Activated CD4-positive, alpha-beta memory T cell treated with anti-CD3 and anti-CD28 coated beads for 36 hours (primary cell): Measurements from ENCODE around the gene MRTFB. TPM values are rescaled to one million over a fixed set of nuclear protein-coding genes. Genes with fewer than 3 reads are reported as not detected.

ENCODE experiments used
- CTCF ChIA-PET: fragments of 350-600 bp; sonication (Branson Sonifier 250); formaldehyde crosslinking; loops from one replicate; lab custom pipeline; 2021; ENCODE audit warnings: antibody characterized with exemption, inconsistent platforms; lab: Charles Lee
- POLR2A ChIA-PET: fragments of 350-600 bp; sonication (Branson Sonifier 250); formaldehyde crosslinking; loops from one replicate; lab custom pipeline; 2021; ENCODE audit warnings: antibody characterized with exemption; lab: Charles Lee
- DNase-seq: peaks from one replicate; pipeline ENCODE4 v3.0.0-alpha.2; 2020
- H3K27ac Mint-ChIP-seq: one replicate; pipeline ENCODE4 v1.8.0; 2021; ENCODE audit warnings: mixed read lengths
- H3K27me3 Mint-ChIP-seq: one replicate; pipeline ENCODE4 v1.8.0; 2021; ENCODE audit warnings: mixed read lengths
- H3K36me3 Mint-ChIP-seq: one replicate; pipeline ENCODE4 v1.8.0; 2021; ENCODE audit warnings: mixed read lengths
- H3K4me1 Mint-ChIP-seq: one replicate; pipeline ENCODE4 v1.8.0; 2021; ENCODE audit warnings: low read depth, mixed read lengths
- H3K4me3 Mint-ChIP-seq: one replicate; pipeline ENCODE4 v1.8.0; 2021; ENCODE audit warnings: mild to moderate bottlenecking, mixed read lengths
- H3K9me3 Mint-ChIP-seq: one replicate; pipeline ENCODE4 v1.8.0; 2021; ENCODE audit warnings: mixed read lengths
- intact Hi-C: fragments of 100-400 bp; cut with micrococcal nuclease; formaldehyde crosslinking; loops from one replicate; pipeline ENCODE4 v1.15.1; 2023
- total RNA-seq, 2 experiments: library from RNA; stranded (reverse); gene quantifications; one replicate each; pipeline ENCODE4 v1.2.3, GENCODE V29; 2021

The MRTFB gene
- total RNA-seq, 2 experiments from 2014 or later: 8.8 to 9.7 TPM

GRCh38 chr16:14202095-14202494 lies 131.0 kb downstream of the MRTFB start:
- no peaks in the 10 kb centered on the region for H3K27me3 Mint-ChIP-seq
- peaks cover 7% of the 10 kb centered on the region for H3K4me1 Mint-ChIP-seq
- no peak for DNase-seq
- intact Hi-C loops: no loop called here
- ChIA-PET POLR2A (no interaction called here), CTCF (interaction anchor here (1.0 kb wide), 1 partner anchor 15 kb away, joined by 3 read pairs; no protein-coding TSS in a partner anchor)
- H3K4me3 Mint-ChIP-seq: no peak overlapping the region
- no peaks in the 10 kb centered on the region for H3K9me3 Mint-ChIP-seq
- peaks cover 1% of the 10 kb centered on the region for H3K36me3 Mint-ChIP-seq
- H3K27ac Mint-ChIP-seq: no peak overlapping the region

GRCh38 chr16:14202697-14203096 lies 131.6 kb downstream of the MRTFB start:
- H3K27ac Mint-ChIP-seq: no peak overlapping the region
- H3K4me1 Mint-ChIP-seq: peaks cover 6% of the 10 kb centered on the region
- POLR2A ChIA-PET: no interaction called here
- no peaks in the 10 kb centered on the region for H3K36me3 Mint-ChIP-seq
- H3K27me3 Mint-ChIP-seq: no peaks in the 10 kb centered on the region
- no peaks in the 10 kb centered on the region for H3K9me3 Mint-ChIP-seq
- CTCF ChIA-PET: no interaction called here
- DNase-seq: no peak
- intact Hi-C loops: no loop called here
- no peak overlapping the region for H3K4me3 Mint-ChIP-seq

GRCh38 chr16:14203166-14203565 lies 132.0 kb downstream of the MRTFB start:
- POLR2A ChIA-PET: no interaction called here
- H3K9me3 Mint-ChIP-seq: no peaks in the 10 kb centered on the region
- intact Hi-C loops: no loop called here
- H3K27me3 Mint-ChIP-seq: no peaks in the 10 kb centered on the region
- CTCF ChIA-PET: no interaction called here
- H3K4me1 Mint-ChIP-seq: peaks cover 6% of the 10 kb centered on the region
- DNase-seq: no peak
- no peak overlapping the region for H3K27ac Mint-ChIP-seq
- no peaks in the 10 kb centered on the region for H3K36me3 Mint-ChIP-seq
- H3K4me3 Mint-ChIP-seq: no peak overlapping the region

- CTCF ChIA-PET: no interaction called here
Observed at GRCh38 chr16:14205666-14206065, 134.5 kb downstream of the MRTFB start.

GRCh38 chr16:14211856-14212543 lies 140.9 kb downstream of the MRTFB start:
- H3K27me3 Mint-ChIP-seq: no peaks in the 10 kb centered on the region
- peaks cover 11% of the 10 kb centered on the region for H3K36me3 Mint-ChIP-seq
- H3K4me1 Mint-ChIP-seq: no peaks in the 10 kb centered on the region
- no peak overlapping the region for H3K4me3 Mint-ChIP-seq
- H3K27ac Mint-ChIP-seq: no peak overlapping the region
- POLR2A ChIA-PET: no interaction called here
- no peaks in the 10 kb centered on the region for H3K9me3 Mint-ChIP-seq
- intact Hi-C loops: no loop called here
- CTCF ChIA-PET: no interaction called here
- DNase-seq: no peak

More at GRCh38 chr16:14205666-14206065, 134.5 kb downstream of the MRTFB start:
- intact Hi-C loops: no loop called here
- POLR2A ChIA-PET: no interaction called here
- Mint-ChIP-seq H3K27ac (no peak overlapping the region), H3K27me3 (no peaks in the 10 kb centered on the region), H3K36me3 (no peaks in the 10 kb centered on the region), H3K9me3 (no peaks in the 10 kb centered on the region), H3K4me3 (no peak overlapping the region), H3K4me1 (peaks cover 6% of the 10 kb centered on the region)
- peak; percentile 22 for DNase-seq

- peaks cover 22% of the 10 kb centered on the region for H3K36me3 Mint-ChIP-seq
- no peak overlapping the region for H3K27ac Mint-ChIP-seq
- no peak for DNase-seq
- H3K4me1 Mint-ChIP-seq: no peaks in the 10 kb centered on the region
- CTCF ChIA-PET: no interaction called here
- H3K9me3 Mint-ChIP-seq: no peaks in the 10 kb centered on the region
- H3K4me3 Mint-ChIP-seq: no peak overlapping the region
- POLR2A ChIA-PET: no interaction called here
- intact Hi-C loops: no loop called here
- H3K27me3 Mint-ChIP-seq: no peaks in the 10 kb centered on the region
Observed at GRCh38 chr16:14215941-14216340, 144.8 kb downstream of the MRTFB start.

- ChIA-PET CTCF (no interaction called here), POLR2A (no interaction called here)
- H3K9me3 Mint-ChIP-seq: no peaks in the 10 kb centered on the region
- DNase-seq: no peak
- H3K4me1 Mint-ChIP-seq: no peaks in the 10 kb centered on the region
- H3K27me3 Mint-ChIP-seq: no peaks in the 10 kb centered on the region
- intact Hi-C loops: no loop called here
- no peak overlapping the region for H3K27ac Mint-ChIP-seq
- peaks cover 37% of the 10 kb centered on the region for H3K36me3 Mint-ChIP-seq
- H3K4me3 Mint-ChIP-seq: no peak overlapping the region
Observed at GRCh38 chr16:14219983-14220382, 148.9 kb downstream of the MRTFB start.

GRCh38 chr16:14223632-14224031 lies 152.5 kb downstream of the MRTFB start:
- Mint-ChIP-seq H3K9me3 (no peaks in the 10 kb centered on the region), H3K4me1 (no peaks in the 10 kb centered on the region), H3K36me3 (peaks cover 31% of the 10 kb centered on the region), H3K27me3 (no peaks in the 10 kb centered on the region), H3K4me3 (no peak overlapping the region), H3K27ac (no peak overlapping the region)
- no peak for DNase-seq
- intact Hi-C loops: no loop called here
- ChIA-PET CTCF (no interaction called here), POLR2A (no interaction called here)

- Mint-ChIP-seq H3K27me3 (no peaks in the 10 kb centered on the region), H3K4me3 (no peak overlapping the region), H3K4me1 (no peaks in the 10 kb centered on the region), H3K9me3 (no peaks in the 10 kb centered on the region), H3K27ac (no peak overlapping the region), H3K36me3 (peaks cover 30% of the 10 kb centered on the region)
- POLR2A ChIA-PET: no interaction called here
- intact Hi-C loops: no loop called here
- CTCF ChIA-PET: no interaction called here
- DNase-seq: no peak
Observed at GRCh38 chr16:14225457-14225856, 154.3 kb downstream of the MRTFB start.

- Mint-ChIP-seq H3K4me1 (no peaks in the 10 kb centered on the region), H3K27me3 (no peaks in the 10 kb centered on the region), H3K4me3 (no peak overlapping the region), H3K9me3 (no peaks in the 10 kb centered on the region), H3K36me3 (peaks cover 7% of the 10 kb centered on the region), H3K27ac (no peak overlapping the region)
- no peak for DNase-seq
- intact Hi-C loops: no loop called here
- CTCF ChIA-PET: interaction anchor here (0.7 to 1.2 kb wide), 2 partner anchors 11 to 69 kb away, joined by 3 read pairs; no protein-coding TSS in a partner anchor
- POLR2A ChIA-PET: no interaction called here
Observed at GRCh38 chr16:14232106-14232864, 161.2 kb downstream of the MRTFB start.

GRCh38 chr16:14236401-14236800 lies 165.3 kb downstream of the MRTFB start:
- POLR2A ChIA-PET: no interaction called here
- intact Hi-C loops: no loop called here
- DNase-seq: no peak
- no peaks in the 10 kb centered on the region for H3K27me3 Mint-ChIP-seq
- H3K9me3 Mint-ChIP-seq: no peaks in the 10 kb centered on the region
- CTCF ChIA-PET: no interaction called here
- H3K4me1 Mint-ChIP-seq: no peaks in the 10 kb centered on the region
- peaks cover 6% of the 10 kb centered on the region for H3K36me3 Mint-ChIP-seq
- H3K27ac Mint-ChIP-seq: no peak overlapping the region
- no peak overlapping the region for H3K4me3 Mint-ChIP-seq

GRCh38 chr16:14238756-14239155 lies 167.6 kb downstream of the MRTFB start:
- peaks cover 6% of the 10 kb centered on the region for H3K36me3 Mint-ChIP-seq
- H3K9me3 Mint-ChIP-seq: no peaks in the 10 kb centered on the region
- H3K27ac Mint-ChIP-seq: no peak overlapping the region
- H3K27me3 Mint-ChIP-seq: no peaks in the 10 kb centered on the region
- ChIA-PET POLR2A (no interaction called here), CTCF (interaction anchor here (1.5 kb wide), 1 partner anchor 11 kb away, joined by 4 read pairs; no protein-coding TSS in a partner anchor)
- intact Hi-C loops: no loop called here
- no peaks in the 10 kb centered on the region for H3K4me1 Mint-ChIP-seq
- no peak for DNase-seq
- no peak overlapping the region for H3K4me3 Mint-ChIP-seq
